Forelimb muscle (tissue), 1 donor: ENCODE results near the gene ATP4B. TPM values are rescaled to one million over a fixed set of nuclear protein-coding genes. Genes with fewer than 3 reads are reported as not detected.

Experiments
- DNase-seq: peaks from one replicate; pipeline ENCODE4 v3.0.0-alpha.2; 2013; ENCODE audit warnings: low read depth
- polyA plus RNA-seq: library from polyadenylated mRNA; unstranded; fragments of 120-200 nt; gene quantifications from one replicate; pipeline ENCODE4 v1.2.1, GENCODE V29; 2013; ENCODE audit not compliant: insufficient read length

ATP4B gene
- polyA plus RNA-seq = 0.09 TPM

- no peak for DNase-seq
Observed at GRCh38 chr13:113657851-113658741, at the start of gene ATP4B. ATP4B (minus strand) TSS chr13:113658198; CDS start chr13:113658144, 54 bp downstream.

- DNase-seq = no peak
Observed at GRCh38 chr13:113672002-113672651, 14.1 kb upstream of the ATP4B start.

DNA sequence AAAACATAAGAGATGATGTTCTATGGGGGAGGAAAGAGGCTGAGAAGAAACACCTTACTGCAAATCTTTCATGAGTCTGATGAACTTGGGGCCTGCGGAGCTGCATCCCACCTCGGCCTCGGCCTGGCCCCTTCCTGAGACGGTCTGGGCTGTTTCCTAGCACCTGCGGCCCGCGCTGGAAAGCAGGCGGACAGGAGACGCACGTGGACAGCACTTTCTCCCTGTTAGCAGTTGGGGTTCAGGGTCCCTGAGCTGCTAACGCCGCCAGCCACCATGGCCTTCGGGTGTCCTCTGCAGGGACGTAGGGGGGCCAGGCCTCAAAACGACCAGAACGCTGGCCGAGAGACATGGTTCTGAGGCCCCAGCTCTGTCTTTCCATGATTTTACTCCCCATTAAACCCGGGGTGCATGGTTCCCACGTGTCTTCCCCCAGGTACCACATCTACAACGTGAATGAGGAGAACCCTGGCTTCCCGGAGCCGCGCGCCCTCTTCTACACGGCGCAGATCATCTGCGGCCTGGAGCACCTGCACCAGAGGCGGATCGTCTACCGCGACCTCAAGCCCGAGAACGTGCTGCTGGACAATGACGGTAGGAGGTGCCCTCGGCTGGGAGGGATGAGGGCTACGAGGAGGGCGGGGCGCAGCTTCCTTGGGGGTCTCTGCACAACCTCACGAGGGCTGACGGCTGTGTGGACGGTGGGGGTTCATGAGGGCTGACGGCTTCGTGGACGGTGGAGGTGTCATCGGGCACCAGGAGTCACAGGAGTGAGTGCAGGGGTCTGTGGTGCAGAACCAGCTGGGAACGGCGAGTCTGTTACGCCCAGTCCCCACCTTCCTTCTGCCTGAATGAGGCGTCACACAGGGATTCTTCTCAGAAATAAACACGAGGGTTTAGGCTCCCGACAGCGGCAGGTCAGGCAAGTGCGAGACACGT is 13.3 kb upstream of the ATP4B start:
- no peak for DNase-seq

- no peak for DNase-seq
Observed at GRCh38 chr13:113670541-113670940, 12.5 kb upstream of the ATP4B start.

GRCh38 chr13:113669755-113670341 is 11.8 kb upstream of the ATP4B start:
- DNase-seq = no peak

DNA sequence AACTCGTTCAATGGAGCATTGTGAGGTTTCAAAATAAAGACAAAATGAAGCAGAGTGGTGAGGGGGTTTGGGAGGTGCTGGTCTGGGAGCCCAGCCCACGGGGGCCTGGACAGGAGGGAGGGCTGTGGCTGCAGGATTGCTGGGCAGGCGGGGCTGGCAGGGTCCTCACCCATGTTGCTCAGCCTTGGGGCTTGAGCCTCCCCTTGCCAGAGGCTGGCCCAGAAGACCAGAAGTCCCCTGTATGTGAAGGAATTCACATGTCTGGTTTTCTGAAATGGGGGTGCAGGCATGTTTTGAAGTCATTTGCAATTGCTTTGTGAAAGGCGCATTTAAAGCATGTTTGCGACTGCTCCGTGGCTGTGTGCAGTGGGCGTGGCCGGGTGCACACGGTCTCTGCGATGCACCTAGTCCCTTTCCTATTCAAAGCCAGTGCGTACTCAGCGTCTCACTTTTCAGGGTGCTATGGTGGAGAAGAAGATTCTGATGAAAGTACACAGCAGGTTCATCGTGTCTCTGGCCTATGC is 11.3 kb upstream of the ATP4B start:
- no peak for DNase-seq

DNA sequence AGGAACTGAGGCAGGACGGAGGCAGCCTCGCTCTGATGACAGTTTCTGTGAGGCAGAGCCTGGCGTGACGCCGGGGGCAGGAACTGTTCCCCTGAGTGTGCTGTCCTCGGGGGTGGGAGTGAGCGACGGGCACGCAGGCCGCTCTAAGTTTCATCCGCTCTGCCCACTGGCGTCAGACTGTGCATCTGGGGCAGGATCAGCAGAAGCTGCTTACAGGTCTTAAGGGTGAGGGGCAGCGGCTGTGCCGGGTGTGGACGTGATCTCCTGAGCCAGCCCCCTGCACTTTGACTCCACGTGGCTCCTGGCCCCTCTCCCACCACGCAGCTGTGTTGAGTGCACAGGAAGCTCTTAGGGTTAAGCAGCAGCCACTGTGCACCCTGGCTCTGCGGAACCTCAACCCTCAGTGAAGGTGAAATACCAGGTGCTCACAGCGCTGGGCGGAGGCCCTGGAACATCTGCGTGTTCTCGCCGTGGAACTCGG is 10.5 kb upstream of the ATP4B start:
- DNase-seq = no peak

DNA sequence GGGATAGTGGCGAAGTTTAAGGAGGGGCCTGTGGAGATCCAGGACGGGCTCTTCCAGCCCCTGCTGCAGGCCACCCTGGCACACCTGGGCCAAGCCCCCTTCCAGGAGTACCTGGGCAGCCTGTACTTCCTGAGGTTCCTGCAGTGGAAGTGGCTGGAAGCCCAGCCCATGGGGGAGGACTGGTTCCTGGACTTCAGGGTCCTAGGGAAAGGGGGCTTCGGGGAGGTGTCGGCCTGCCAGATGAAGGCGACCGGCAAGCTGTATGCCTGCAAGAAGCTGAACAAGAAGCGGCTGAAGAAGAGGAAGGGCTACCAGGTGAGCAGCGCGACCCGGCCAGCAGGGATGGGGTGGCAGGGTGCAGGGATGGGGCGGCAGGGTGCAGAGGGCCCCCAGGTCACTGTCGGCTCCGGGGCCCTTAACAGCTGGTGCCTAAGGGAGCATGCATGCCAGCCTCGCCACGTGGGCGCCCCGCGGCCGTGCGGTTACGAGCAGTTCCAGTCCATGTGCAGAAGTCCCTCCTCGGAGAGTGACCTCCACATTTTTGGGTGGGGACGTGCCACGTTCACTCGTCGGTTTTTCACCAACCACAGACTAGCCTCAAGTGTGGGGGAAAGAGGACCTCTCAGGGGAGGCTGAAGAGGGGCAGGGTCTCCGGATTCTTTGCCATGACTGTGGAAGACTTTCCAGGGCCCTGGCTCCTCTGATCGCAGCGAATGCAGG is 9.9 kb upstream of the ATP4B start:
- DNase-seq = no peak

DNA sequence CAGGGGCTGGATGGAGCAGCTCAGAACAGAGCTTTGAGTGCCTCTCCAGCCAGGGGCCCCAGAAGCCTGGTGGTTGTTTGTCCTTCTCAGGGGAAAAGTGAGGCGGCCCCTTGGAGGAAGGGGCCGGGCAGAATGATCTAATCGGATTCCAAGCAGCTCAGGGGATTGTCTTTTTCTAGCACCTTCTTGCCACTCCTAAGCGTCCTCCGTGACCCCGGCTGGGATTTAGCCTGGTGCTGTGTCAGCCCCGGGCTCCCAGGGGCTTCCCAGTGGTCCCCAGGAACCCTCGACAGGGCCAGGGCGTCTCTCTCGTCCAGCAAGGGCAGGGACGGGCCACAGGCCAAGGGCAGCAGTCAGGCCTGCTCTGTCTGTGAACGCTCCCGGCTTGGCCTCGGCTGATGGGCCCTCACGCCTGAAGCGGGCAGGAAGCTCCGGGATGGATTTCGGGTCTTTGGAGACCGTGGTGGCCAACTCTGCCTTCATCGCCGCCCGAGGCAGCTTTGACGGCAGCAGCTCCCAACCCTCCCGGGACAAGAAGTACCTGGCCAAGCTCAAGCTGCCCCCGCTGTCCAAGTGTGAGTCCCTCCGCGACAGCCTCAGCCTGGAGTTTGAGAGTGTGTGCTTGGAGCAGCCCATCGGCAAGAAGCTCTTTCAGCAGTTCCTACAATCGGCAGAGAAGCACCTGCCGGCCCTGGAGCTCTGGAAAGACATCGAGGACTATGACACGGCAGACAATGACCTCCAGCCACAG is 9.1 kb upstream of the ATP4B start, which contains the start of gene GRK1:
TSS of gene GRK1 (plus strand) at position 269 of the 751 bp plus-strand sequence. CDS start at position 437, 168 bp downstream.
- DNase-seq = no peak

DNA sequence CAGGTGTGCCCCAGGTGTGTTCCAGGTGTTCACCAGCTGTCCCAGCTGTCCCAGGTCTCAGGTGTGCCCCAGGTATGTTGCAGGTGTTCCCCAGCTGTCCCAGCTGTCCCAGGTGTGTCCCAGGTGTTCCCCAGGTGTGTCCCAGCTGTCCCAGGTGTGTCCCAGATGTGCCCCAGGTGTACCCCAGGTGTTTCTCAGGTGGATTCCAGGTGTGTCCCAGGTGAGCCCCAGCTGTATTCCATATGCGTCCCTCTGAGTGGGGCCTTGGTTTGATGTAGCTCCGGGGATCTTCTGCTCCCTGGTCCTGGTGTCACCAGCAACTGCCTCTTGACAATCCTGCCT is 8.3 kb upstream of the ATP4B start:
- DNase-seq = no peak

GRCh38 chr13:113665597-113666328 is 7.8 kb upstream of the ATP4B start:
- no peak for DNase-seq

GRCh38 chr13:113664751-113665596 is 7.0 kb upstream of the ATP4B start:
- no peak for DNase-seq

GRCh38 chr13:113663934-113664333 is 5.9 kb upstream of the ATP4B start:
- no peak for DNase-seq

GRCh38 chr13:113661509-113661908 is 3.5 kb upstream of the ATP4B start:
- no peak for DNase-seq

- DNase-seq = no peak
Observed at GRCh38 chr13:113660066-113660465, 2.1 kb upstream of the ATP4B start.

- DNase-seq = no peak
Observed at GRCh38 chr13:113659337-113659736, 1.3 kb upstream of the ATP4B start.

DNA sequence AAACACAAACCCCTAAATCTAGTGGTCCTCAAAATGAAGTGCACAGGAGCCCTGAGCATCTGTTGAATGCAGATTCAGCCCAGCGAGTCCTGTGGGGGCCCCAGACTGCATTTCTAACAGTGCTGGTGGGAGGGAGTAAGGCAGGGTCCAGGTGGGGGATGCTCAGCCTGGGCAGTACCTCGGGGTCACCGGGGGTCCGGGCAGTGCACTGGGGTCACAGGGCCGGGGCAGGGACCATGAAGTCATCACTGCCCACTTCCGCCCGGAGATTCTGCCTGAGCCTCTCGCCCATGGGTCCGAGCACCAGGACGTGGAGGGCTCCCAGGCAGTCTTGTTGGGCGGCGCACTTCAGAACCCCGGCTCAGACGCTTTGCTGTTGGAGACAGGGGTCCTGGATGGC is 838 bp upstream of the ATP4B start:
- DNase-seq = no peak
